Measurements from ENCODE around the gene PPIA. TPM values are rescaled to one million over a fixed set of nuclear protein-coding genes. Genes with fewer than 3 reads are reported as not detected.
A peak's percentile ranks its signal among the peaks of the same experiment; 100 is the strongest.
"Not testable (repeated sequence)": the region's sequence is repeated elsewhere in the genome, so short reads cannot be mapped to it uniquely, and the experiment has no call there.

Gene PPIA
- total RNA-seq, 4 donors from 2014 or later = 631 to 1,290 (median 820) TPM

GRCh38 chr7:44845451-44845850, 49.0 kb downstream of the PPIA start:
- Histone ChIP-seq H3K9me3 (no peaks in the 10 kb centered on the region), H3K27me3 (no peaks in the 10 kb centered on the region), H3K4me3 (no peak overlapping the region), H3K36me3 (peaks cover 0 to 5% (median 2%) of the 10 kb centered on the region in 4 donors), H3K27ac (peak overlapping the region in 3 of 4 donors; percentile 95 to 98 (median 95)), H3K4me1 (peaks cover 10 to 42% (median 22%) of the 10 kb centered on the region in 4 donors)
- DNase-seq = no peak
- intact Hi-C loops (cut with DNase I; ENCODE audit: low total_unique reads) = loop anchor here (5.0 kb wide), 1 partner anchor 263 kb away; the partner anchor contains the start of gene TMED4
- in situ Hi-C loops (cut with MboI; ENCODE audit: low pct_ligation_motif_present in 1 of 4, low pct_unique_long_range_greater_than_20kb in 1 of 4, low sequenced_read_pairs in 3 of 4) = loop anchor here (10.0 to 25.0 kb wide), 4 partner anchors 51 to 261 kb away; partner anchors contain the start of genes TMED4 (in 3 of the 4) and PPIA (in 1 of the 4)
- TF ChIP-seq CTCF (IDR thresholded peaks at IDR 0.05) = no peak
- TF ChIP-seq POLR2AphosphoS5 (IDR thresholded peaks at IDR 0.05) = no peak
- TF ChIP-seq EP300 (IDR thresholded peaks at IDR 0.05; ENCODE audit: low read depth) = no peak
- no peak for TF ChIP-seq POLR2A (IDR thresholded peaks at IDR 0.05)

- not testable (repeated sequence) for H3K9me3 ChIP-seq, DNase-seq, H3K36me3 ChIP-seq, H3K27me3 ChIP-seq
- in situ Hi-C loops (cut with MboI; ENCODE audit: low pct_ligation_motif_present in 1 of 4, low pct_unique_long_range_greater_than_20kb in 1 of 4, low sequenced_read_pairs in 3 of 4) = loop anchor here (10.0 to 25.0 kb wide), 4 partner anchors 52 to 262 kb away; partner anchors contain the start of genes TMED4 (in 3 of the 4) and PPIA (in 1 of the 4)
- H3K27ac ChIP-seq = peak overlapping the region; percentile 95 to 98 (median 96)
- WGBS, 2 donors (ENCODE audit: low coverage in 1 of 2) = 20 to 22% methylated on average over 1 to 11 of the region's 11 CpGs
- peak overlapping the region in 3 of 4 donors; percentile 62 to 86 (median 62) for H3K4me3 ChIP-seq
- intact Hi-C loops (cut with DNase I; ENCODE audit: low total_unique reads) = loop anchor here (5.0 kb wide), 1 partner anchor 264 kb away; the partner anchor contains the start of gene TMED4
- peaks cover 10 to 42% (median 22%) of the 10 kb centered on the region in 4 donors for H3K4me1 ChIP-seq
These were observed 49.9 kb downstream of the PPIA start for GRCh38 chr7:44846390-44846789.

- H3K36me3 ChIP-seq = no peaks in the 10 kb centered on the region
- WGBS, 2 donors (ENCODE audit: low coverage in 1 of 2) = 0% methylated on average over 12 of the region's 12 CpGs
- peak overlapping the region; percentile 95 to 98 (median 96) for H3K27ac ChIP-seq
- in situ Hi-C loops (cut with MboI; ENCODE audit: low pct_ligation_motif_present in 1 of 4, low pct_unique_long_range_greater_than_20kb in 1 of 4, low sequenced_read_pairs in 3 of 4) (loop anchor here (10.0 to 25.0 kb wide), 4 partner anchors 52 to 262 kb away; partner anchors contain the start of genes TMED4 (in 3 of the 4) and PPIA (in 1 of the 4)), intact Hi-C loops (cut with DNase I; ENCODE audit: low total_unique reads) (loop anchor here (5.0 kb wide), 1 partner anchor 265 kb away; the partner anchor contains the start of gene TMED4)
- no peak for DNase-seq
- H3K4me1 ChIP-seq = peaks cover 10 to 42% (median 22%) of the 10 kb centered on the region in 4 donors
- TF ChIP-seq CTCF (IDR thresholded peaks at IDR 0.05) (no peak), POLR2A (IDR thresholded peaks at IDR 0.05) (no peak), EP300 (IDR thresholded peaks at IDR 0.05; ENCODE audit: low read depth) (no peak), POLR2AphosphoS5 (IDR thresholded peaks at IDR 0.05) (no peak)
- H3K4me3 ChIP-seq = peak overlapping the region; percentile 62 to 86 (median 71)
- H3K9me3 ChIP-seq = no peaks in the 10 kb centered on the region
- no peaks in the 10 kb centered on the region for H3K27me3 ChIP-seq
These were observed 50.5 kb downstream of the PPIA start for GRCh38 chr7:44846816-44847508.

GRCh38 chr7:44847509-44847919, 51.0 kb downstream of the PPIA start:
- in situ Hi-C loops (cut with MboI; ENCODE audit: low pct_ligation_motif_present in 1 of 4, low pct_unique_long_range_greater_than_20kb in 1 of 4, low sequenced_read_pairs in 3 of 4) = loop anchor here (10.0 to 25.0 kb wide), 4 partner anchors 53 to 263 kb away; partner anchors contain the start of genes TMED4 (in 3 of the 4) and PPIA (in 1 of the 4)
- peak; percentile 91 for DNase-seq
- H3K27me3 ChIP-seq = no peaks in the 10 kb centered on the region
- peak overlapping the region; percentile 62 to 86 (median 71) for H3K4me3 ChIP-seq
- TF ChIP-seq CTCF (IDR thresholded peaks at IDR 0.05) (peak; percentile 77 to 90 (median 87)), EP300 (IDR thresholded peaks at IDR 0.05; ENCODE audit: low read depth) (no peak), POLR2AphosphoS5 (IDR thresholded peaks at IDR 0.05) (peak in 1 of 3 donors; percentile 37), POLR2A (IDR thresholded peaks at IDR 0.05) (peak; percentile 59)
- intact Hi-C loops (cut with DNase I; ENCODE audit: low total_unique reads) = loop anchor here (5.0 kb wide), 1 partner anchor 265 kb away; the partner anchor contains the start of gene TMED4
- no peaks in the 10 kb centered on the region for H3K9me3 ChIP-seq
- H3K4me1 ChIP-seq = peaks cover 9 to 41% (median 22%) of the 10 kb centered on the region in 4 donors
- peak overlapping the region; percentile 95 to 98 (median 96) for H3K27ac ChIP-seq
- WGBS, 2 donors (ENCODE audit: low coverage in 1 of 2) = 0 to 1% methylated on average over 1 to 28 of the region's 36 CpGs
- no peaks in the 10 kb centered on the region for H3K36me3 ChIP-seq

Data from transverse colon (tissue), 4 donors.